ENCODE data around the gene CLNK. TPM values are rescaled to one million over a fixed set of nuclear protein-coding genes. Genes with fewer than 3 reads are reported as not detected.

The CLNK gene
- total RNA-seq, 2 donors from 2014 or later, result 0.16 TPM; not detected in 1

DNA sequence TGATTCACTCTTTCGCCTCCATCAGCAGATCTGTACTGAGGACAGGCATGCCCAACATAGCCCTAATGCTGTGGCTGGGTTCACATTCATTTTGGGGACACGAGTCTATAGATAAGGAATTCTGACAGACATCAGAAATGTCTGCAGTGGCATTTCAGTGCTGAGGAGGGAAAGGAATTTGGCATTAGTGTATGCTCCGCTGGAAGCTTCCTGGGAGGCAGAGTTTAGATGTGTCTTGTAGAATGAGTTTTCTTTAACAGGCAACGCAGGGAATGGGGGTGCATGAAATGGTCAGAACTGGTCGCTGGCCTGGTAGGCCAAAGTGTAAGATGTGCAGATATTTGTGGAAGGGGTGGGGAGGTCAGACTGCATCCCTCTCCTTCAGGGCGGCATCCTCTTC is 183.8 kb downstream of the CLNK start:
- no peaks in the 10 kb centered on the region for H3K4me1 ChIP-seq
- H3K27me3 ChIP-seq, result no peaks in the 10 kb centered on the region
- TF ChIP-seq, protein P1, sequence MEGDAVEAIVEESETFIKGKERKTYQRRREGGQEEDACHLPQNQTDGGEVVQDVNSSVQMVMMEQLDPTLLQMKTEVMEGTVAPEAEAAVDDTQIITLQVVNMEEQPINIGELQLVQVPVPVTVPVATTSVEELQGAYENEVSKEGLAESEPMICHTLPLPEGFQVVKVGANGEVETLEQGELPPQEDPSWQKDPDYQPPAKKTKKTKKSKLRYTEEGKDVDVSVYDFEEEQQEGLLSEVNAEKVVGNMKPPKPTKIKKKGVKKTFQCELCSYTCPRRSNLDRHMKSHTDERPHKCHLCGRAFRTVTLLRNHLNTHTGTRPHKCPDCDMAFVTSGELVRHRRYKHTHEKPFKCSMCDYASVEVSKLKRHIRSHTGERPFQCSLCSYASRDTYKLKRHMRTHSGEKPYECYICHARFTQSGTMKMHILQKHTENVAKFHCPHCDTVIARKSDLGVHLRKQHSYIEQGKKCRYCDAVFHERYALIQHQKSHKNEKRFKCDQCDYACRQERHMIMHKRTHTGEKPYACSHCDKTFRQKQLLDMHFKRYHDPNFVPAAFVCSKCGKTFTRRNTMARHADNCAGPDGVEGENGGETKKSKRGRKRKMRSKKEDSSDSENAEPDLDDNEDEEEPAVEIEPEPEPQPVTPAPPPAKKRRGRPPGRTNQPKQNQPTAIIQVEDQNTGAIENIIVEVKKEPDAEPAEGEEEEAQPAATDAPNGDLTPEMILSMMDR (IDR thresholded peaks at IDR 0.05), result no peak
- no peak overlapping the region for H3K27ac ChIP-seq
- DNase-seq, result no peak
- intact Hi-C loops (cut with DNase I), result no loop called here
- H3K4me3 ChIP-seq, result no peak overlapping the region
- no peaks in the 10 kb centered on the region for H3K36me3 ChIP-seq
- no peaks in the 10 kb centered on the region for H3K9me3 ChIP-seq
- no peak overlapping the region for H3K9ac ChIP-seq (ENCODE audit: low read depth in 2 of 2, low read length in 2 of 2)

DNA sequence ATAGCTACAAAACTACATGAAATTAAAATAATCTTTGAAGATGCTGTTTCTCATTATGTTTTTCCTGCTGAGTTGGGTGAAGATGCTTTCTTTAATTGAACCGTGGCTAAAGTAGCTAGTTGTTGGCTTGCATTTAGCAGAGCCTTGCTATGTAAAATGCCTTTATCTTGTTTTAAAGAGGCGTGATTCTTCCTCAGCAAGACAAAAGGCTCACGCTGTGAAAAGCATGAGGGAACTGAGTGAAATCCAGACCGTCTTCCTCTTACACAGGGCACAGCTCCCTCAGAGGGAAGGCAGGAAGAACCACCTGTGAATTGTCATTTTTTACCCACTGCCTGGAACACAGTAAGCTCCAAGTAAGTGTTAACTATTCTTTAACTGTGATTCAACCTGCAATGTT is 188.4 kb downstream of the CLNK start:
- intact Hi-C loops (cut with DNase I), result no loop called here

DNA sequence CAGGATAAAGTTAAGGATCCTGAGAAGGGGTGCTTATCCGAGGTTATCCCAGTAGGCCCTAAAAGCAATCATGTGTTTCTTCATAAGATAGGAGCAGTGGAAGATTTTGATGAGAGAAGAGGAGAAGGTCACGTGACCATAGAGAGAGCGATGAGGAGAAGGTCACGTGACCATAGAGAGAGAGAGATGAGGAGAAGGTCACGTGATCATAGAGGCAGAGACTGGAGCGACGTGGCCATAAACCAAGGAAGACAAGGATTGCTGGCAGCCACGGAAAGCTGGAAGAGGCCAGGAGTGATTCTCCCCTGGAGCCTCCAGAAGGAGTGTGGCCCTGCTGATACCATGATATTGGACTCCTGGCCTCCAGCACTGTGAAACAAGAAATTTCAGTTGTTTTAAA is 188.9 kb downstream of the CLNK start:
- Histone ChIP-seq H3K27me3 (no peaks in the 10 kb centered on the region), H3K9me3 (no peaks in the 10 kb centered on the region)
- intact Hi-C loops (cut with DNase I), result no loop called here

More for the DNA sequence above, 188.4 kb downstream of the CLNK start:
- H3K36me3 ChIP-seq, result no peaks in the 10 kb centered on the region
- TF ChIP-seq, protein P1 (IDR thresholded peaks at IDR 0.05), result no peak
- no peak for DNase-seq
- H3K27me3 ChIP-seq, result no peaks in the 10 kb centered on the region
- H3K27ac ChIP-seq, result no peak overlapping the region
- no peak overlapping the region for H3K4me3 ChIP-seq
- no peaks in the 10 kb centered on the region for H3K4me1 ChIP-seq
- H3K9me3 ChIP-seq, result no peaks in the 10 kb centered on the region
- no peak overlapping the region for H3K9ac ChIP-seq (ENCODE audit: low read depth in 2 of 2, low read length in 2 of 2)

DNA sequence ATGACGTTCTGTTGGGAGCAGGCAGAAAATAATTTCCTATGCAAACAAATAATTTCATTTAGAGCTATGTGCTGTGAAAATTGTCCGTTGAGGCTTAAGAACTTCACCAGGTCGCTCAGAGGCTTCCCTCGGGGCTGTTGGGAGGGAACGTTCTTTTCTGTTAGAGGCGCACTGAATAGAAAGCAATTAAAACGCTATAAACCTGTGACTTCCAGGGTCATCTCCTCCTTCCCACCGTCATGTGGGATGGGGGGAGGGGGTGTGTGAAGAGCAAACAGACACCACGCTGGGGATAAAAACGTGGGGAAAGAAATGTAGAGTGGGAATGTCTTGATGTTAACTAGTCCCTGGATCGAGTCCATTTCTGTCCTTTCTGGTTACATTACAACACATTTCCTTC is 192.1 kb downstream of the CLNK start:
- Histone ChIP-seq H3K9me3 (no peaks in the 10 kb centered on the region), H3K4me3 (no peak overlapping the region), H3K36me3 (no peaks in the 10 kb centered on the region), H3K9ac (ENCODE audit: low read depth in 2 of 2, low read length in 2 of 2) (no peak overlapping the region), H3K27me3 (no peaks in the 10 kb centered on the region), H3K27ac (no peak overlapping the region), H3K4me1 (no peaks in the 10 kb centered on the region)
- DNase-seq, result no peak
- intact Hi-C loops (cut with DNase I), result no loop called here
- TF ChIP-seq, protein P1 (IDR thresholded peaks at IDR 0.05), result no peak

More for the DNA sequence above, 188.9 kb downstream of the CLNK start:
- no peaks in the 10 kb centered on the region for H3K36me3 ChIP-seq
- no peak overlapping the region for H3K9ac ChIP-seq (ENCODE audit: low read depth in 2 of 2, low read length in 2 of 2)
- no peak overlapping the region for H3K27ac ChIP-seq
- TF ChIP-seq, protein P1 (IDR thresholded peaks at IDR 0.05), result no peak
- no peak for DNase-seq
- no peak overlapping the region for H3K4me3 ChIP-seq
- H3K4me1 ChIP-seq, result no peaks in the 10 kb centered on the region

DNA sequence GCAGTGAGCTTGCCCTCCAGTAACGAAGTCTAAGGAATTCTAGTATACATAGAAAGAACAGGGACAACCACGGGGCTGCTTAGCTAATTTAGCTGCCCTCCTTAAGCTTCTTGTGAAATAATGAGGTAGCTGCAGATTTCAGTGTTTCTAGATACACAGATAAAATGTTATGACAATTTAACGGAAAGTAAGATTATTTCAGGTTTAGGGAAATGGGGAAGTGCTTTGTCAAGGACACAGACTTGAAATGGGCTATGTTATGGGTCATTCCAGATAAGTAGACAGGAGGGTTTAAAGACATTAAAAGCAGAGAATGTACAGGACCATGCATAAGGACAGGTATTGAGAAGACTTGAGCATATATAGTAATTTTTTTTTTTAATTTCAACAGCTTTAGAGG is 193.2 kb downstream of the CLNK start:
- no peak overlapping the region for H3K4me3 ChIP-seq
- no peak for DNase-seq
- no peaks in the 10 kb centered on the region for H3K9me3 ChIP-seq
- H3K36me3 ChIP-seq, result no peaks in the 10 kb centered on the region
- TF ChIP-seq, protein P1 (IDR thresholded peaks at IDR 0.05), result no peak
- H3K4me1 ChIP-seq, result no peaks in the 10 kb centered on the region
- intact Hi-C loops (cut with DNase I), result no loop called here
- H3K9ac ChIP-seq (ENCODE audit: low read depth in 2 of 2, low read length in 2 of 2), result no peak overlapping the region
- H3K27ac ChIP-seq, result no peak overlapping the region
- H3K27me3 ChIP-seq, result no peaks in the 10 kb centered on the region

DNA sequence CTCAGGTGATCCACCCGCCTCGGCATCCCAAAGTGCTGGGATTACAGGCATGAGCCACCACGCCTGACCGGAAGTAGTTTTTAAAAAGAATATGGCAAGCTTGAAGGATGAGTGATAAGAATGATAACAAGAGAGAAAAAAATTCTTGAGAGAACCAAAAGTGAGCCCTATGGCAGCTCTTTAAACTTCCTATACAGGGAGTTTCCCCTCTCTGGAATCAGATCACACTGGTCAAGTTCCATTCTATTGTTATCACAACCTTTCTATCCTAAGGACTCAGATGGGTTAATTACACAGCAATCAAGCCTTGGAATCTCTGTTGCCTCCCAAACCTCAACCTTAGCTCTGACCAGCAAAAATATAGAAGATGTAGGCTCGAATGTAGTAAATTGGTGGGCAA is 193.6 kb downstream of the CLNK start:
- TF ChIP-seq, protein P1 (IDR thresholded peaks at IDR 0.05), result no peak
- no peak overlapping the region for H3K9ac ChIP-seq (ENCODE audit: low read depth in 2 of 2, low read length in 2 of 2)
- H3K36me3 ChIP-seq, result no peaks in the 10 kb centered on the region
- no peak for DNase-seq
- H3K4me3 ChIP-seq, result no peak overlapping the region
- H3K9me3 ChIP-seq, result no peaks in the 10 kb centered on the region
- no peaks in the 10 kb centered on the region for H3K4me1 ChIP-seq
- intact Hi-C loops (cut with DNase I), result no loop called here
- no peak overlapping the region for H3K27ac ChIP-seq
- no peaks in the 10 kb centered on the region for H3K27me3 ChIP-seq

All from colonic mucosa (tissue), 4 donors.